DND-41 (cell line): ENCODE results near the gene HSD17B14.

Experiments used
- EZH2 ChIP-seq: IDR thresholded peaks from 3 replicates; pipeline ENCODE4 v1.6.1; 2012; ENCODE audit warnings: borderline replicate concordance, low read depth, mild to moderate bottlenecking, moderate library complexity, low read length, inconsistent platforms; ENCODE audit not compliant: severe bottlenecking
- TF ChIP-seq, protein P1 (sequence below): IDR thresholded peaks from 2 replicates; pipeline ENCODE4 v1.5.1; 2012; ENCODE audit warnings: borderline replicate concordance, low read length, moderate library complexity, mild to moderate bottlenecking; ENCODE audit not compliant: poor library complexity, severe bottlenecking; ENCODE audit errors: extremely low read depth

DNA sequence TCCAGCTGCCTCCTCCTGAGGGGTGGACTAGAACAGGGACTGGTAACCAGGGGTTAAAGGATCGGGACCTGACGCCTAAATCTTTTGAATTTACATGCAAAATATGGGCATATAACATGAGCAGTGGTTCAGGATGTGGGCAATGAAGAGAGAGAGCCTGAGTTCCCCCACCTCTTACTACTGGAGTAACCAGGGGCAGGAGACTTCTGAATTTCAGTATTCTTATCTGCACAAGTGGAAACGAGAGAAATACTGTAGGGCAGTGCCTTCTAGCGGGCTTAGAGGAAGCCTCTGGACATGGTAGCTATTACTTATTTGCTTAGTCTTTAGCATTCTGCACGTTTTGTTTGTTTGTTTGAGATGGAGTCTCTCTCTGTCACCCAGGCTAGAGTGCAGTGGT, 51.8 kb downstream of the HSD17B14 start:
- TF ChIP-seq, protein P1, sequence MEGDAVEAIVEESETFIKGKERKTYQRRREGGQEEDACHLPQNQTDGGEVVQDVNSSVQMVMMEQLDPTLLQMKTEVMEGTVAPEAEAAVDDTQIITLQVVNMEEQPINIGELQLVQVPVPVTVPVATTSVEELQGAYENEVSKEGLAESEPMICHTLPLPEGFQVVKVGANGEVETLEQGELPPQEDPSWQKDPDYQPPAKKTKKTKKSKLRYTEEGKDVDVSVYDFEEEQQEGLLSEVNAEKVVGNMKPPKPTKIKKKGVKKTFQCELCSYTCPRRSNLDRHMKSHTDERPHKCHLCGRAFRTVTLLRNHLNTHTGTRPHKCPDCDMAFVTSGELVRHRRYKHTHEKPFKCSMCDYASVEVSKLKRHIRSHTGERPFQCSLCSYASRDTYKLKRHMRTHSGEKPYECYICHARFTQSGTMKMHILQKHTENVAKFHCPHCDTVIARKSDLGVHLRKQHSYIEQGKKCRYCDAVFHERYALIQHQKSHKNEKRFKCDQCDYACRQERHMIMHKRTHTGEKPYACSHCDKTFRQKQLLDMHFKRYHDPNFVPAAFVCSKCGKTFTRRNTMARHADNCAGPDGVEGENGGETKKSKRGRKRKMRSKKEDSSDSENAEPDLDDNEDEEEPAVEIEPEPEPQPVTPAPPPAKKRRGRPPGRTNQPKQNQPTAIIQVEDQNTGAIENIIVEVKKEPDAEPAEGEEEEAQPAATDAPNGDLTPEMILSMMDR: no peak
- TF ChIP-seq EZH2: no peak
